ENCODE measurements around the gene SHISA6. TPM values are rescaled to one million over a fixed set of nuclear protein-coding genes. Genes with fewer than 3 reads are reported as not detected.
"Not testable (repeated sequence)": the region's sequence is repeated elsewhere in the genome, so short reads cannot be mapped to it uniquely, and the experiment has no call there.

SHISA6 gene
- polyA plus RNA-seq, 1 donor: 8.9 TPM

- no peak for DNase-seq (ENCODE audit: low read depth)
Measured at GRCh38 chr17:11267999-11268575, 27.1 kb downstream of the SHISA6 start.

GRCh38 chr17:11269210-11269609, 28.2 kb downstream of the SHISA6 start:
- DNase-seq (ENCODE audit: low read depth): no peak

GRCh38 chr17:11272191-11272590, 31.2 kb downstream of the SHISA6 start:
- no peak for DNase-seq (ENCODE audit: low read depth)

DNA sequence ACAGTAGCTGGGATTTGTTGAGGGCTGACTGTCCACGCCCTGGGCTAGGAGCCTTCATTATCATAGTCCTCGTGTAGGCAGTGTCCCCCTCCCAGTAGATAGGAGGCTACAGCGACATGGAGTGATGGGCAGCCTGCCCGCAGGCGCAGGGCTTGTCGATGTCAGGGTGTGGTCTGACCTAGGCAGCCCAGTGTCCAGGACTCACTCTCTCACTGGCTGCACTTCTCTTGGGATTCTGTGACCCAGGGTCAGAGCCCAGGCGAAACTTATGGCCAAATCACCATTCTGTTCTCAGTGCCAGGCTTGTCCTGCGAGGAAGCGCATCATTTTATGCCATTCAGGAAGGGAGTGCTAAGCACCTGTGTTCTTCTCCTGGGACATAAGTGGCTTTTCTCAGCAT, 32.6 kb downstream of the SHISA6 start:
- DNase-seq (ENCODE audit: low read depth): no peak

- no peak for DNase-seq (ENCODE audit: low read depth)
Measured at GRCh38 chr17:11274106-11274505, 33.1 kb downstream of the SHISA6 start.

GRCh38 chr17:11276486-11276885, 35.5 kb downstream of the SHISA6 start:
- no peak for DNase-seq (ENCODE audit: low read depth)

GRCh38 chr17:11278186-11278991, 37.4 kb downstream of the SHISA6 start:
- no peak for DNase-seq (ENCODE audit: low read depth)

DNA sequence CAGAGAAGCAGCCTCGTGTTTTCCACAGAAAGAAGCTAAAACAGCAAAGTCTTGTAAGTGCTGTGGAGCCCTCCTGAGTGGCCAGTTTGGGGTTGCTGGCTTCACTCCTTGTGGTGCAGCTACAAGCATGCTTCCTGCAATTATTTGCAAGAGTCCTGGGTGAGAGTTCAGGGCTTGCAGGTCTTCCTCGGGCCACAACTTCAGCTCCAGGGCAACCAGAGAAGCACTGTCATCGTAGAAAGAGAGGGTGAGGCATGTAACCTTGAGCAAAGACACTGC, 37.9 kb downstream of the SHISA6 start:
- DNase-seq (ENCODE audit: low read depth): no peak

- no peak for DNase-seq (ENCODE audit: low read depth)
Measured at GRCh38 chr17:11279776-11280344, 38.8 kb downstream of the SHISA6 start.

GRCh38 chr17:11282586-11282985, 41.6 kb downstream of the SHISA6 start:
- no peak for DNase-seq (ENCODE audit: low read depth)

DNA sequence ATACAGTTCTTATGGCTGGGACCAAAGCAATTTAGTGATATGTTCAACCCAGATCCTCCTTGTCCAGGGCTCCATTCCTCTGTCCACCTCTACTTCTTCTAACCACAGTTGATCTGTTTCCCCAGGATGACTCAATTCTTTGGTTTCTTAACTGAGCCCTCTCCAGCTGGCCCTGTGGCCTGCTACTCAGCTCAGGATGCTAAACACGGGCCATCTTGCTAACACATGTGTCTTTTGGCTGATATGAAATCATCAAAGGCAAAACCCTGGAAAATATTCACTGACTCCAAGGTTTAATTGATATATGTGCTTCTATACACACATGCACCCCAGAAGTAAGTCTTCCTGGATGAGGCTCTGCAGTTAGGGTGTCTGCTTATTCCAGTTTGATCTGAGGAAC, 43.8 kb downstream of the SHISA6 start:
- no peak for DNase-seq (ENCODE audit: low read depth)

- DNase-seq (ENCODE audit: low read depth): no peak
Measured at GRCh38 chr17:11285946-11286345, 44.9 kb downstream of the SHISA6 start.

DNA sequence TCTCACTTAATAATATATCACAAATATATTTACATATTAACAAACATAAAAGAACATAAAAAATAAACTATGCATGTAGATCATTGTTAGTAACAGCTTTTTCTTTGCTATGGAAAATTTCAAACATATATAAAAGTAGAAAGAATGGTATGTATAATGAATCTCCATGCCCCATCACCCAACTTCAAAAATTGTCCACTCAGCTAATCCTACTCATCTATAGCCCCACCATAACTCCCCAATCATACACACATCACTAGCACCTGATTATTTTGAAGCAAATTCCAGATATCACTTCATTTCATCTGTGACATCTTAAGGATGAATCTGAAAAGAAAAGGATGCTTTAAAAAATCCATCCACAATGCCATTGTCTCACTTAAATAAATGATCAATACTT, 46.8 kb downstream of the SHISA6 start:
- DNase-seq (ENCODE audit: low read depth): no peak

- DNase-seq (ENCODE audit: low read depth): no peak
Measured at GRCh38 chr17:11290814-11291213, 49.8 kb downstream of the SHISA6 start.

DNA sequence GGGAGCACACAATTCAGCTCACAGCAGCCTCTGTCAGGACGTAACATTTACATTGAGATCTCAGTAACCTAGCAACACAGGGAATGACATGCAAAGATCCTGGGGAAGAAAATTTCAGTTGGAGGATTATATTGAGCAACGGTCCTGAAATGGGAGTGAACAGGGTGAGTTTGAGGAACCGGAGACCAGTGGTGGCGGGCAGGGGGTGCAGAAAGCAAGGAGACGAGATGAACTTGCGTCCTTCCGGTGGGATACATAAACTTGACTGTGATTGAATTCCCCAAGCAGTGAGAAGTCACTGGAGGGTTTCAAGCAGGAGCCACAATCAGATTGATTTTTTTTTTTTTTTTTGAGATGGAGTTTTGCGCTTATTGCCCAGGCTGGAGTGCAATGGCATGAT, 51.5 kb downstream of the SHISA6 start:
- no peak for DNase-seq (ENCODE audit: low read depth)

DNA sequence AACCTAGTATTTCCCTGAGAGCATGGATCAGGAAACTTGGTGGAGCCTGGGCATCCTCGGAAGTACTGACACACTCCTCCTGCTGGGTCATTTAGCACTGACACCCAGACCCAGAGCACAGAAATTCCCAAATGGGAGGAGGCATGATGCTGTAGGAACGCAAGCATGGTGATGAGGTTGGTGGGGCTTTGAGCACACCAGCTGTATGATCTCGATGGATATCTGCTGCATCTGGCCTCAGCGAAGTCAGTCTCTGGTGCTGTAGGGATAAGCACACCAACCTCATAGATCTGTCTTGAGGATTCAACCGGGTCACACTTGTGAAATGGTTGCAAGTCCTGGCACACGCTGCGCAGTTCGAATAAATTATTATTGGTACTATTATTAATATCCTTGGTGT, 52.5 kb downstream of the SHISA6 start:
- no peak for DNase-seq (ENCODE audit: low read depth)

- DNase-seq (ENCODE audit: low read depth): no peak
Measured at GRCh38 chr17:11294826-11295225, 53.8 kb downstream of the SHISA6 start.

GRCh38 chr17:11296994-11297393, 56.0 kb downstream of the SHISA6 start:
- no peak for DNase-seq (ENCODE audit: low read depth)

GRCh38 chr17:11298401-11298800, 57.4 kb downstream of the SHISA6 start:
- DNase-seq (ENCODE audit: low read depth): no peak

- DNase-seq (ENCODE audit: low read depth): no peak
Measured at GRCh38 chr17:11300201-11300600, 59.2 kb downstream of the SHISA6 start.

GRCh38 chr17:11300738-11301137, 59.7 kb downstream of the SHISA6 start:
- DNase-seq (ENCODE audit: low read depth): no peak

GRCh38 chr17:11301874-11302273, 60.9 kb downstream of the SHISA6 start:
- DNase-seq (ENCODE audit: low read depth): not testable (repeated sequence)

DNA sequence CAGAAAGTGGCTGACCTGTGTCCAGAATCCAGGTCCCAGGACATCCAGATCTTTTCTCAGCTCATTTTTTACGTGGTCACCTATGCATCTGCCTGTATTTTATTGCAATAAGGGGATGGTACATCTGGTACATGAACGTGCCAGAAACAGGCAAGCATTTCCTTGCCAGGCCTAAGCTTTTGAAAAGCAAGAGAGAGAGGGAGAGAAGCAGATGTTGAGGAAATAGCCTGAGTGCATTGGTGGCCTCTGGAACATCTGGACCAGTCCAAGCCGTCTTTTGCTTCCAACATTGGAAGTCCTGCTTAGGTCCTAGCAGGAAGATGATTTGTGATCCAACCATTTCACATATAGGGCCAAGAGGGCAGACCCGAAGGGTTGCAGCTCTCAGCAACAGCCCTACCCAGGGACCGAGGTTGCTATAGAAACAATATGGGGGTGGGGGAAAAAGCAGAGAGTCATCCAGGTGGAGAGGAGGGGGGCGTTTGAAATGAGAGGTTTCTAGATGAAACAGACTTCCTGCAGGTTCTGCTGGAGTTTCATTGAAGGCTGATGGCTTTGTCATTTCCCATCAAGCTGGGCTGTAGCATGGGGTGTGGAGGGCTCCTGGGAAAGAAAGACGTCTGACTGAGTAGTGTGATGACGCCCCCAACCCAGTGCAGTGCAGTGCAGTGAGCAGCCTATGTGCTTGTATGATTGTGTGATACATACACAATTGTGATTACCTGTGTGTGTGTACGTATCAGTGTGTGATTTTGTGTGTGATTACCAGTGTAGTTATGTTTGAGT, 61.6 kb downstream of the SHISA6 start:
- peak; percentile 74 for DNase-seq (ENCODE audit: low read depth)
